PC-3 (cell line): ENCODE measurements around the gene OSBPL2. TPM values are rescaled to one million over a fixed set of nuclear protein-coding genes. Genes with fewer than 3 reads are reported as not detected.

Source experiments
- ATAC-seq: fragments of 200-7000 bp; cut with Tn5 transposase; 2 replicates; pipeline ENCODE4 v1.9.1; 2020; ENCODE audit warnings: mild to moderate bottlenecking, moderate library complexity
- BruUV-seq: library from RNA; stranded (reverse); fragments of 400-500 nt; replicated peaks from 2 replicates; lab custom pipeline; 2021; lab: Mats Ljungman, UMichigan
- CTCF ChIA-PET: fragments of 300-600 bp; sonication (Branson Sonifier 250); formaldehyde crosslinking; loops from one replicate; lab custom pipeline; 2022; ENCODE audit warnings: antibody characterized with exemption; lab: Charles Lee
- POLR2A ChIA-PET: fragments of 300-600 bp; sonication (Branson Sonifier 250); formaldehyde crosslinking; loops from one replicate; lab custom pipeline; 2022; ENCODE audit warnings: antibody characterized with exemption; ENCODE audit not compliant: unreplicated experiment; lab: Charles Lee
- DNase-seq: peaks from one replicate; pipeline ENCODE4 v3.0.0-alpha.2; 2015
- H2AFZ ChIP-seq: fragments of 300-600 bp; sonication (generic); 2 replicates; pipeline ENCODE4 v1.6.0; 2016; ENCODE audit warnings: antibody characterized with exemption, low read length
- H3F3A ChIP-seq: fragments of 300-600 bp; sonication (generic); one replicate; pipeline ENCODE4 v1.6.0; 2017; ENCODE audit warnings: antibody characterized with exemption, low read length, control low read depth, mild to moderate bottlenecking; ENCODE audit not compliant: unreplicated experiment
- H3K27ac ChIP-seq: fragments of 300-600 bp; sonication (generic); 2 replicates; pipeline ENCODE4 v1.5.1; 2016; ENCODE audit warnings: mild to moderate bottlenecking, low read length
- H3K27me3 ChIP-seq: fragments of 300-600 bp; sonication (generic); 2 replicates; pipeline ENCODE4 v1.6.1; 2016; ENCODE audit warnings: low read length, mixed read lengths
- H3K36me3 ChIP-seq: fragments of 300-600 bp; sonication (generic); 2 replicates; pipeline ENCODE4 v1.6.1; 2016; ENCODE audit warnings: low read depth, mixed run types, low read length, mixed read lengths
- H3K4me1 ChIP-seq: fragments of 300-600 bp; sonication (generic); 2 replicates; pipeline ENCODE4 v1.5.1; 2016; ENCODE audit warnings: low read length; ENCODE audit not compliant: insufficient read depth
- H3K4me2 ChIP-seq: fragments of 300-600 bp; sonication (generic); 2 replicates; pipeline ENCODE4 v1.6.0; 2016; ENCODE audit warnings: low read length
- H3K4me3 ChIP-seq: fragments of 300-600 bp; sonication (generic); 2 replicates; pipeline ENCODE4 v1.5.1; 2016; ENCODE audit warnings: mild to moderate bottlenecking, low read length, mixed read lengths
- H3K79me2 ChIP-seq: fragments of 300-600 bp; sonication (generic); 2 replicates; pipeline ENCODE4 v1.6.1; 2017; ENCODE audit warnings: low read length, mixed read lengths
- H3K9ac ChIP-seq: fragments of 300-600 bp; sonication (generic); 2 replicates; pipeline ENCODE4 v1.6.0; 2016; ENCODE audit warnings: mild to moderate bottlenecking, low read length
- H3K9me2 ChIP-seq: fragments of 300-600 bp; sonication (generic); replicated peaks from 2 replicates; pipeline ENCODE4 v1.6.1; 2016; ENCODE audit warnings: mixed run types, low read length, mixed read lengths
- H3K9me3 ChIP-seq: fragments of 300-600 bp; sonication (generic); 2 replicates; pipeline ENCODE4 v1.6.1; 2016; ENCODE audit warnings: low read length, mixed read lengths
- H4K20me1 ChIP-seq: fragments of 300-600 bp; sonication (generic); 2 replicates; pipeline ENCODE4 v1.6.1; 2016; ENCODE audit warnings: low read length, mixed read lengths
- CTCF ChIP-seq: fragments of 300-600 bp; sonication (generic); conservative IDR thresholded peaks from 2 replicates; pipeline ENCODE4 v1.5.1; 2017; ENCODE audit warnings: antibody characterized with exemption, low read depth, mild to moderate bottlenecking, low read length
- EZH2 ChIP-seq: fragments of 300-600 bp; sonication (generic); IDR thresholded peaks from one replicate; pipeline ENCODE4 v1.6.1; 2017; ENCODE audit warnings: antibody characterized with exemption, mild to moderate bottlenecking, low read length; ENCODE audit not compliant: unreplicated experiment
- EZH2phosphoT487 ChIP-seq: fragments of 300-600 bp; sonication (generic); IDR thresholded peaks from 2 replicates; pipeline ENCODE4 v1.6.1; 2018; ENCODE audit warnings: mild to moderate bottlenecking, antibody characterized with exemption, low read length, borderline replicate concordance
- intact Hi-C: fragments of 100-400 bp; cut with micrococcal nuclease; formaldehyde crosslinking; loops from 2 replicates; pipeline ENCODE4 v1.9.0; 2023
- total RNA-seq: library from RNA; depleted of rRNA; stranded (reverse); fragments of >200 nt; gene quantifications from 2 replicates; pipeline ENCODE4 v1.2.3, GENCODE V29; 2014

OSBPL2 gene
- total RNA-seq, 1 experiment from 2014 or later = 39.7 TPM

- Histone ChIP-seq H3K27me3 (no peaks in the 10 kb centered on the region), H2AFZ (no peak overlapping the region), H3K4me2 (peak overlapping the region; percentile 33), H3K9ac (no peak overlapping the region), H4K20me1 (no peaks in the 10 kb centered on the region), H3K4me1 (peaks cover 18% of the 10 kb centered on the region), H3F3A (no peaks in the 10 kb centered on the region), H3K9me3 (no peaks in the 10 kb centered on the region), H3K9me2 (no peaks in the 10 kb centered on the region), H3K79me2 (no peaks in the 10 kb centered on the region), H3K36me3 (peaks cover 23% of the 10 kb centered on the region), H3K27ac (peak overlapping the region; percentile 14; the same call in 1 of the 2 replicates), H3K4me3 (no peak overlapping the region)
- TF ChIP-seq EZH2phosphoT487 (no peak), CTCF (no peak), EZH2 (no peak)
- ChIA-PET CTCF (no interaction called here), POLR2A (interaction anchor here (0.6 kb wide), 1 partner anchor 97 kb away, joined by 5 read pairs; no protein-coding TSS in a partner anchor)
- BruUV-seq = no TSS peak
- peak; percentile 79 for ATAC-seq
- DNase-seq = peak; percentile 63
- intact Hi-C loops = no loop called here
Measured at GRCh38 chr20:62203378-62204030, 34.8 kb upstream of the OSBPL2 start.

- ChIA-PET CTCF (no interaction called here), POLR2A (no interaction called here)
- no peak overlapping the region for H2AFZ ChIP-seq
- no peak for DNase-seq
- no TSS peak for BruUV-seq
- no peaks in the 10 kb centered on the region for H3K79me2 ChIP-seq
- H3K27ac ChIP-seq = no peak overlapping the region
- peaks cover 8% of the 10 kb centered on the region for H3K36me3 ChIP-seq
- peaks cover 5% of the 10 kb centered on the region; the same call in 1 of the 2 replicates for H4K20me1 ChIP-seq
- peaks cover 30% of the 10 kb centered on the region for H3K4me1 ChIP-seq
- no peak for TF ChIP-seq CTCF
- TF ChIP-seq EZH2phosphoT487 = no peak
- TF ChIP-seq EZH2 = no peak
- H3F3A ChIP-seq = no peaks in the 10 kb centered on the region
- intact Hi-C loops = no loop called here
- no peak overlapping the region for H3K4me3 ChIP-seq
- H3K9ac ChIP-seq = no peak overlapping the region
- H3K4me2 ChIP-seq = no peak overlapping the region
- H3K9me3 ChIP-seq = no peaks in the 10 kb centered on the region
- H3K9me2 ChIP-seq = no peaks in the 10 kb centered on the region
- no peaks in the 10 kb centered on the region for H3K27me3 ChIP-seq
- ATAC-seq = no peak
Measured at GRCh38 chr20:62205618-62206387, 32.5 kb upstream of the OSBPL2 start.

GRCh38 chr20:62206388-62206775 is 31.9 kb upstream of the OSBPL2 start:
- H2AFZ ChIP-seq = no peak overlapping the region
- ATAC-seq (no peak), DNase-seq (no peak)
- CTCF ChIA-PET = no interaction called here
- H3K36me3 ChIP-seq = 0 out of 2 replicates have a peak, but pooled peaks cover 3% of the 10 kb centered on the region
- H3K9me3 ChIP-seq = no peaks in the 10 kb centered on the region
- H4K20me1 ChIP-seq = peaks cover 5% of the 10 kb centered on the region; the same call in 1 of the 2 replicates
- no TSS peak for BruUV-seq
- H3K4me3 ChIP-seq = no peak overlapping the region
- no peaks in the 10 kb centered on the region for H3K79me2 ChIP-seq
- peaks cover 30% of the 10 kb centered on the region for H3K4me1 ChIP-seq
- TF ChIP-seq CTCF = no peak
- no peak for TF ChIP-seq EZH2
- no peak for TF ChIP-seq EZH2phosphoT487
- no peak overlapping the region for H3K27ac ChIP-seq
- intact Hi-C loops = no loop called here
- no peaks in the 10 kb centered on the region for H3K9me2 ChIP-seq
- no peak overlapping the region for H3K9ac ChIP-seq
- H3F3A ChIP-seq = no peaks in the 10 kb centered on the region
- POLR2A ChIA-PET = no interaction called here
- no peaks in the 10 kb centered on the region for H3K27me3 ChIP-seq
- H3K4me2 ChIP-seq = no peak overlapping the region
